Naive thymus-derived CD4-positive, alpha-beta T cell (primary cell): ENCODE measurements around the gene CDK5R2. TPM values are rescaled to one million over a fixed set of nuclear protein-coding genes. Genes with fewer than 3 reads are reported as not detected.

Experiments
- ATAC-seq: fragments of 150-1000 bp; cut with Tn5 transposase; 2 replicates; pipeline ENCODE4 v1.10.0; 2021; ENCODE audit warnings: mild to moderate bottlenecking, moderate library complexity
- CTCF ChIA-PET: fragments of 350-600 bp; sonication (Branson Sonifier 250); formaldehyde crosslinking; loops from one replicate; lab custom pipeline; 2021; ENCODE audit warnings: antibody characterized with exemption; lab: Charles Lee
- POLR2A ChIA-PET: fragments of 350-600 bp; sonication (Branson Sonifier 250); formaldehyde crosslinking; loops from one replicate; lab custom pipeline; 2021; ENCODE audit warnings: antibody characterized with exemption, inconsistent platforms; lab: Charles Lee
- DNase-seq, 9 donors: peaks; one replicate each; pipeline versions ENCODE4 v3.0.0 to v3.0.0-alpha.2; 2020 to 2022; ENCODE audit warnings: mixed read lengths in 1 of 9
- H3K27ac ChIP-seq: one replicate; pipeline ENCODE4 v1.7.0; 2013; ENCODE audit warnings: mild to moderate bottlenecking, low read depth, low read length, moderate library complexity
- H3K27me3 ChIP-seq, 2 donors: one replicate each; pipeline ENCODE4 v1.7.0; 2013; ENCODE audit warnings: low read length in 2 of 2, mild to moderate bottlenecking in 2 of 2, moderate library complexity in 2 of 2; ENCODE audit not compliant: control insufficient read depth in 2 of 2, insufficient read depth in 2 of 2
- H3K36me3 ChIP-seq, 3 experiments: 1 replicate in 2 of 3; 2 replicates in 1 of 3; pipeline ENCODE4 v1.7.0; 2013; ENCODE audit warnings: low read length in 3 of 3, mild to moderate bottlenecking in 3 of 3, moderate library complexity in 1 of 3; ENCODE audit not compliant: insufficient read depth in 3 of 3, control insufficient read depth in 2 of 3
- H3K4me1 ChIP-seq, 2 donors: one replicate each; pipeline ENCODE4 v1.7.0; 2013; ENCODE audit warnings: low read length in 2 of 2, mild to moderate bottlenecking in 2 of 2, moderate library complexity in 1 of 2; ENCODE audit not compliant: control insufficient read depth in 2 of 2, insufficient read depth in 2 of 2
- H3K4me3 ChIP-seq: 2 replicates; pipeline ENCODE4 v1.7.0; 2013; ENCODE audit warnings: mild to moderate bottlenecking, low read length
- H3K9me3 ChIP-seq, 3 experiments: 1 replicate in 2 of 3; 2 replicates in 1 of 3; pipeline ENCODE4 v1.7.0; 2013; ENCODE audit warnings: low read length in 3 of 3; ENCODE audit not compliant: control insufficient read depth in 2 of 3
- H3K27ac Mint-ChIP-seq, 9 donors: one replicate each; pipeline ENCODE4 v1.8.0; 2020 to 2022; ENCODE audit warnings: mixed read lengths in 9 of 9, mild to moderate bottlenecking in 8 of 9, moderate library complexity in 5 of 9, inconsistent platforms in 2 of 9
- H3K27me3 Mint-ChIP-seq, 5 donors: one replicate each; pipeline ENCODE4 v1.8.0; 2021 to 2022; ENCODE audit warnings: mixed read lengths in 5 of 5, mild to moderate bottlenecking in 1 of 5
- H3K36me3 Mint-ChIP-seq, 5 donors: one replicate each; pipeline ENCODE4 v1.8.0; 2020 to 2022; ENCODE audit warnings: mixed read lengths in 5 of 5, mild to moderate bottlenecking in 3 of 5, inconsistent platforms in 1 of 5
- H3K4me1 Mint-ChIP-seq, 7 donors: one replicate each; pipeline ENCODE4 v1.8.0; 2020 to 2022; ENCODE audit warnings: mixed read lengths in 7 of 7, mild to moderate bottlenecking in 3 of 7, inconsistent platforms in 1 of 7
- H3K4me3 Mint-ChIP-seq, 10 donors: one replicate each; pipeline ENCODE4 v1.8.0; 2020 to 2022; ENCODE audit warnings: mild to moderate bottlenecking in 10 of 10, mixed read lengths in 10 of 10, moderate library complexity in 6 of 10, inconsistent platforms in 2 of 10
- H3K9me3 Mint-ChIP-seq, 11 donors: one replicate each; pipeline ENCODE4 v1.8.0; 2020 to 2022; ENCODE audit warnings: mixed read lengths in 11 of 11, mild to moderate bottlenecking in 4 of 11, inconsistent platforms in 1 of 11, moderate library complexity in 1 of 11
- intact Hi-C, 2 donors: fragments of 100-400 bp; cut with micrococcal nuclease; formaldehyde crosslinking; loops; one replicate each; pipeline ENCODE4 v1.15.1; 2023
- polyA plus RNA-seq, 2 donors: library from polyadenylated mRNA; unstranded; fragments of 300-500 nt; fragmentation: Illumina TruSeq; gene quantifications; one replicate each; pipeline ENCODE4 v1.2.3, GENCODE V29; 2021
- total RNA-seq, 6 experiments: library from RNA in 5 of 6; stranded (reverse) in 5 of 6; gene quantifications; 1 replicate in 5 of 6; 2 replicates in 1 of 6; pipeline ENCODE4 v1.2.3 and lab custom pipeline; 2021 to 2026

The CDK5R2 gene
- total and polyA plus RNA-seq, 7 experiments from 2014 or later, result not detected

GRCh38 chr2:218964041-218964771, 4.7 kb downstream of the CDK5R2 start:
- Mint-ChIP-seq H3K36me3 (peaks cover 0 to 10% (median 0%) of the 10 kb centered on the region in 5 donors), H3K9me3 (peaks cover 0 to 12% (median 5%) of the 10 kb centered on the region in 11 donors), H3K27ac (no peak overlapping the region), H3K27me3 (peaks cover 60 to 71% (median 65%) of the 10 kb centered on the region in 5 donors), H3K4me1 (peaks cover 4 to 18% (median 10%) of the 10 kb centered on the region in 7 donors), H3K4me3 (no peak overlapping the region)
- POLR2A ChIA-PET, result no interaction called here
- Histone ChIP-seq H3K4me3 (no peak overlapping the region), H3K36me3 (no peaks in the 10 kb centered on the region), H3K9me3 (no peaks in the 10 kb centered on the region), H3K27me3 (peaks cover 17 to 35% of the 10 kb centered on the region in 2 donors), H3K4me1 (peaks cover 3 to 8% of the 10 kb centered on the region in 2 donors), H3K27ac (no peak overlapping the region)
- DNase-seq (no peak), ATAC-seq (no peak)
- CTCF ChIA-PET, result interaction anchor here (0.6 kb wide), 1 partner anchor 89 kb away, joined by 3 read pairs; no protein-coding TSS in a partner anchor
- intact Hi-C loops, result loop anchor here (5.0 kb wide), 2 partner anchors 87 to 343 kb away; partner anchors contain the start of gene PTPRN (in 1 of the 2)

GRCh38 chr2:218970894-218971293, 11.4 kb downstream of the CDK5R2 start:
- H3K27me3 Mint-ChIP-seq, result peaks cover 60 to 74% (median 71%) of the 10 kb centered on the region in 5 donors
- peaks cover 3 to 9% of the 10 kb centered on the region in 2 donors for H3K27me3 ChIP-seq

GRCh38 chr2:218975060-218975777, 15.8 kb downstream of the CDK5R2 start:
- H3K27ac ChIP-seq, result no peak overlapping the region
- ChIA-PET POLR2A (no interaction called here), CTCF (interaction anchor here (0.8 to 1.5 kb wide), 2 partner anchors 14 to 319 kb away, joined by 3 read pairs; no protein-coding TSS in a partner anchor)
- peaks cover 64 to 80% (median 73%) of the 10 kb centered on the region in 5 donors for H3K27me3 Mint-ChIP-seq
- H3K36me3 Mint-ChIP-seq, result peaks cover 0 to 2% (median 0%) of the 10 kb centered on the region in 5 donors
- no peak overlapping the region for H3K4me3 ChIP-seq
- H3K9me3 Mint-ChIP-seq, result peaks cover 0 to 1% (median 0%) of the 10 kb centered on the region in 11 donors
- peaks cover 0 to 7% (median 6%) of the 10 kb centered on the region in 7 donors for H3K4me1 Mint-ChIP-seq
- no peaks in the 10 kb centered on the region for H3K9me3 ChIP-seq
- peaks cover 3 to 5% of the 10 kb centered on the region in 2 donors for H3K4me1 ChIP-seq
- DNase-seq, result no peak
- H3K4me3 Mint-ChIP-seq, result no peak overlapping the region
- intact Hi-C loops, result no loop called here
- H3K27ac Mint-ChIP-seq, result no peak overlapping the region
- H3K27me3 ChIP-seq, result peaks cover 7 to 12% of the 10 kb centered on the region in 2 donors
- ATAC-seq, result no peak
- no peaks in the 10 kb centered on the region for H3K36me3 ChIP-seq

More at GRCh38 chr2:218970894-218971293, 11.4 kb downstream of the CDK5R2 start:
- intact Hi-C loops, result no loop called here
- Mint-ChIP-seq H3K27ac (no peak overlapping the region), H3K4me3 (no peak overlapping the region), H3K9me3 (peaks cover 0 to 6% (median 2%) of the 10 kb centered on the region in 11 donors), H3K36me3 (no peaks in the 10 kb centered on the region), H3K4me1 (peaks cover 0 to 3% (median 0%) of the 10 kb centered on the region in 7 donors)
- ATAC-seq, result no peak
- no peaks in the 10 kb centered on the region for H3K9me3 ChIP-seq
- ChIA-PET POLR2A (no interaction called here), CTCF (no interaction called here)
- H3K27ac ChIP-seq, result no peak overlapping the region
- H3K4me3 ChIP-seq, result no peak overlapping the region
- H3K4me1 ChIP-seq, result no peaks in the 10 kb centered on the region
- H3K36me3 ChIP-seq, result no peaks in the 10 kb centered on the region
- no peak for DNase-seq

GRCh38 chr2:218979846-218980734, 20.6 kb downstream of the CDK5R2 start:
- POLR2A ChIA-PET, result interaction anchor here (0.6 to 0.7 kb wide), 2 partner anchors 13 to 558 kb away, joined by 3 read pairs; no protein-coding TSS in a partner anchor
- Mint-ChIP-seq H3K36me3 (peaks cover 0 to 2% (median 0%) of the 10 kb centered on the region in 5 donors), H3K4me1 (peaks cover 14 to 40% (median 20%) of the 10 kb centered on the region in 7 donors), H3K9me3 (peaks cover 0 to 1% (median 0%) of the 10 kb centered on the region in 11 donors), H3K4me3 (peak overlapping the region; percentile 66 to 94 (median 73)), H3K27ac (peak overlapping the region in 1 of 9 donors; percentile 58), H3K27me3 (peaks cover 60 to 80% (median 70%) of the 10 kb centered on the region in 5 donors)
- DNase-seq (peak; percentile 65 to 85 (median 81)), ATAC-seq (peak; percentile 93)
- Histone ChIP-seq H3K4me3 (peak overlapping the region; percentile 53), H3K27ac (no peak overlapping the region), H3K27me3 (peaks cover 17 to 35% of the 10 kb centered on the region in 2 donors), H3K36me3 (no peaks in the 10 kb centered on the region), H3K9me3 (no peaks in the 10 kb centered on the region), H3K4me1 (peaks cover 13 to 23% of the 10 kb centered on the region in 2 donors)
- CTCF ChIA-PET, result interaction anchor here (0.6 to 2.3 kb wide), 15 partner anchors 9 to 881 kb away, joined by 3 to 7 read pairs (median 3); partner anchors contain the start of gene CDK5R2
- intact Hi-C loops, result loop anchor here (1.0 to 5.0 kb wide), 9 partner anchors 16 to 270 kb away; partner anchors contain the start of gene TTLL4 (in 1 of the 2)

GRCh38 chr2:218980735-218981389, 21.4 kb downstream of the CDK5R2 start:
- no peak for DNase-seq
- ChIA-PET CTCF (interaction anchor here (0.6 to 2.3 kb wide), 13 partner anchors 8 to 174 kb away, joined by 3 to 7 read pairs (median 3); partner anchors contain the start of gene CDK5R2), POLR2A (no interaction called here)
- no peak overlapping the region for H3K27ac ChIP-seq
- Mint-ChIP-seq H3K27me3 (peaks cover 58 to 78% (median 66%) of the 10 kb centered on the region in 5 donors), H3K4me3 (peak overlapping the region; percentile 55 to 94 (median 84)), H3K27ac (peak overlapping the region in 1 of 9 donors; percentile 68), H3K4me1 (peaks cover 14 to 40% (median 21%) of the 10 kb centered on the region in 7 donors), H3K9me3 (peaks cover 0 to 1% (median 0%) of the 10 kb centered on the region in 11 donors), H3K36me3 (peaks cover 0 to 2% (median 0%) of the 10 kb centered on the region in 5 donors)
- H3K27me3 ChIP-seq, result peaks cover 17 to 37% of the 10 kb centered on the region in 2 donors
- ATAC-seq, result no peak
- H3K4me3 ChIP-seq, result peak overlapping the region; percentile 33
- peaks cover 13 to 23% of the 10 kb centered on the region in 2 donors for H3K4me1 ChIP-seq
- H3K9me3 ChIP-seq, result no peaks in the 10 kb centered on the region
- intact Hi-C loops, result loop anchor here (1.0 to 5.0 kb wide), 9 partner anchors 15 to 271 kb away; partner anchors contain the start of gene TTLL4 (in 1 of the 2)
- no peaks in the 10 kb centered on the region for H3K36me3 ChIP-seq
